ENCODE results near the gene PREPL. TPM values are rescaled to one million over a fixed set of nuclear protein-coding genes. Genes with fewer than 3 reads are reported as not detected.

Gene PREPL
- total and polyA plus RNA-seq, 2 of the 8 experiments (the other 6 are each of a cell fraction or from before 2014, with no cell fraction given), result 13.6 to 38.9 TPM

DNA sequence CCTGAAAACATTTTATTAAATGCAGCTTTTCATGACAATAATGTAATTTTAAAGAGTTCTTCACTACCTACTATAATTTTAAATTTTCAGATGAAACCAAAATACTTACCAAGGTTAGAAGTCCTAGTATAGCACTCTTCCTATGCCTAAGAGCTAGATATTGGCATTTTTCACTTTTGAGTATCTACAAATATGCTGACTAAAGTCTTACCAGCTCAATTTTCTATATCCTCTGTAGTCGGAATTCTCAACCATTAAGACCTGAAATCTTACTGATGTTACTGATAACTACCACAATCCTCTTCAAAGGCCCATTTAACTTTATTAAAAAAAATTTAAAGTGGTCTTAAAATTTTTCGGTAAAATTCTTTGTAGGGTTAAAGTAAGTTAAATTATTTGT, 32.0 kb downstream of the PREPL start:
- ChIA-PET CTCF (ENCODE audit: partially characterized antibody) (interaction anchor here (0.7 to 2.0 kb wide), 3 partner anchors 14 to 600 kb away, joined by 4 to 5 read pairs (median 4); no protein-coding TSS in a partner anchor), POLR2A (ENCODE audit: partially characterized antibody) (interaction anchor here (0.7 kb wide), 1 partner anchor 9 kb away, joined by 3 read pairs; no protein-coding TSS in a partner anchor)
- H3K9ac ChIP-seq (replicated peaks in 1 of 4; ENCODE audit: extremely low read depth in 1 of 4, low read depth in 3 of 4, low read length in 3 of 4), result no peak overlapping the region
- peaks cover 0 to 3% (median 1%) of the 10 kb centered on the region in 4 experiments; a peak in 1 of 7 replicates for H3K4me1 ChIP-seq (replicated peaks in 1 of 4; ENCODE audit: control insufficient read depth in 3 of 4, insufficient read depth in 4 of 4, low read length in 3 of 4)
- FAIRE-seq, result no peak
- 87 to 100% methylated on average over 1 to 2 of the region's 2 CpGs for WGBS, 2 experiments (ENCODE audit: extremely low coverage in 1 of 2, insufficient coverage in 1 of 2, insufficient read length in 1 of 2, insufficient replicate concordance in 2 of 2, low coverage in 1 of 2, low lambda C conversion rate in 2 of 2, missing lambda C conversion rate in 1 of 2)
- H2BK12ac ChIP-seq (ENCODE audit: low read depth, low read length), result no peak overlapping the region
- H3K27ac ChIP-seq (ENCODE audit: low read depth, low read length), result no peak overlapping the region
- no peak overlapping the region for H4K8ac ChIP-seq (ENCODE audit: extremely low read depth, insufficient read depth, low read length)
- H4K91ac ChIP-seq (replicated peaks; ENCODE audit: insufficient read length, low read length), result no peak overlapping the region
- no peaks in the 10 kb centered on the region for H3K79me1 ChIP-seq (ENCODE audit: low read depth, low read length)
- no peak overlapping the region for H2BK5ac ChIP-seq (ENCODE audit: low read depth, low read length)
- no peak overlapping the region for H3K18ac ChIP-seq (ENCODE audit: extremely low read depth, low read length)
- H2BK20ac ChIP-seq (ENCODE audit: low read length), result no peak overlapping the region
- no peak overlapping the region for H2BK15ac ChIP-seq (ENCODE audit: low read length)
- no peaks in the 10 kb centered on the region for H3K9me3 ChIP-seq (ENCODE audit: insufficient read depth in 2 of 2, low read depth in 1 of 2, low read length in 1 of 2)
- H2BK120ac ChIP-seq (replicated peaks; ENCODE audit: low read depth, low read length), result no peak overlapping the region
- TF ChIP-seq ASH2L (IDR thresholded peaks at IDR 0.05; ENCODE audit: low read length), result no peak
- no peak overlapping the region for H2AK5ac ChIP-seq (ENCODE audit: low read depth, low read length)
- no peak overlapping the region for H4K5ac ChIP-seq (ENCODE audit: insufficient read length, low read depth, low read length)
- no peaks in the 10 kb centered on the region for H4K20me1 ChIP-seq (replicated peaks in 1 of 2; ENCODE audit: control insufficient read depth in 1 of 2, insufficient read depth in 2 of 2, low read length in 2 of 2)
- H3K27me3 ChIP-seq (replicated peaks in 1 of 4; ENCODE audit: control insufficient read depth in 3 of 4, extremely low read depth in 1 of 4, insufficient read depth in 3 of 4, low read length in 3 of 4), result no peaks in the 10 kb centered on the region
- no peak for DNase-seq (ENCODE audit: low read depth in 1 of 2, low spot score in 2 of 2)
- H3K4ac ChIP-seq (replicated peaks; ENCODE audit: insufficient read length, low read depth, low read length), result no peak overlapping the region
- H3K36me3 ChIP-seq (ENCODE audit: control insufficient read depth in 2 of 4, insufficient read depth in 4 of 4, low read length in 3 of 4), result peaks cover 0 to 13% (median 7%) of the 10 kb centered on the region in 4 experiments; a peak in 4 of 8 replicates
- H3K4me3 ChIP-seq (ENCODE audit: extremely low read depth in 1 of 4, insufficient read depth in 2 of 4, low read depth in 3 of 4, low read length in 4 of 4), result no peak overlapping the region
- no peak overlapping the region for H3K14ac ChIP-seq (ENCODE audit: insufficient read length)
- H3K4me2 ChIP-seq (ENCODE audit: insufficient read depth in 1 of 2, low read depth in 2 of 2, low read length in 2 of 2), result no peak overlapping the region
- H2AFZ ChIP-seq (ENCODE audit: low read length), result no peak overlapping the region
- no peaks in the 10 kb centered on the region for H3K79me2 ChIP-seq (ENCODE audit: control insufficient read depth in 1 of 2, insufficient read depth in 2 of 2, low read length in 2 of 2)
- no peak overlapping the region for H3K56ac ChIP-seq (replicated peaks; ENCODE audit: insufficient read length, low read depth, low read length)
- H3K23me2 ChIP-seq (ENCODE audit: low read depth, low read length), result no peaks in the 10 kb centered on the region
- no peak overlapping the region for H3K23ac ChIP-seq (ENCODE audit: insufficient read length)

Measured in H1 (cell line).